HEK293 (cell line): ENCODE results near the gene C2CD2L.

Experiments used
- GFI1B ChIP-seq: fragments of 450-650 bp; formaldehyde crosslinking; IDR thresholded peaks from 2 replicates; pipeline ENCODE4 v1.5.1; 2016; ENCODE audit warnings: missing biosample characterization, missing genetic modification characterization
- IKZF3 ChIP-seq: fragments of 450-650 bp; IDR thresholded peaks from 2 replicates; pipeline ENCODE4 v1.5.0; 2018; ENCODE audit warnings: missing biosample characterization, mild to moderate bottlenecking, missing genetic modification characterization, moderate library complexity
- KLF7 ChIP-seq: fragments of 450-650 bp; formaldehyde crosslinking; IDR thresholded peaks from 2 replicates; pipeline ENCODE4 v1.5.1; 2016; ENCODE audit warnings: missing biosample characterization, missing genetic modification characterization, borderline replicate concordance
- KLF8 ChIP-seq: fragments of 450-650 bp; formaldehyde crosslinking; IDR thresholded peaks from 2 replicates; pipeline ENCODE4 v1.5.1; 2016; ENCODE audit warnings: missing biosample characterization, missing genetic modification characterization
- MEIS1 ChIP-seq: sonication (generic); formaldehyde crosslinking; IDR thresholded peaks from 2 replicates; pipeline ENCODE4 v1.8.1; 2022; ENCODE audit warnings: missing genetic modification reagents, mild to moderate bottlenecking, borderline replicate concordance
- OSR2 ChIP-seq: fragments of 450-650 bp; formaldehyde crosslinking; IDR thresholded peaks from 2 replicates; pipeline ENCODE4 v1.5.1; 2016; ENCODE audit warnings: missing biosample characterization, missing genetic modification characterization
- SCRT2 ChIP-seq: fragments of 450-650 bp; formaldehyde crosslinking; IDR thresholded peaks from 2 replicates; pipeline ENCODE4 v1.5.1; 2016; ENCODE audit warnings: missing biosample characterization, missing genetic modification characterization
- ZBTB8A ChIP-seq: fragments of 450-650 bp; formaldehyde crosslinking; IDR thresholded peaks from 2 replicates; pipeline ENCODE4 v1.5.1; 2016; ENCODE audit warnings: missing biosample characterization, missing genetic modification characterization
- ZNF10 ChIP-seq: fragments of 450-650 bp; formaldehyde crosslinking; IDR thresholded peaks from 2 replicates; pipeline ENCODE4 v1.5.1; 2017; ENCODE audit warnings: missing biosample characterization, missing genetic modification characterization
- ZNF23 ChIP-seq: fragments of 450-650 bp; formaldehyde crosslinking; IDR thresholded peaks from 2 replicates; pipeline ENCODE4 v1.5.1; 2016; ENCODE audit warnings: missing biosample characterization, missing genetic modification characterization, borderline replicate concordance
- ZNF248 ChIP-seq: fragments of 450-650 bp; formaldehyde crosslinking; IDR thresholded peaks from 2 replicates; pipeline ENCODE4 v1.5.1; 2017; ENCODE audit warnings: missing biosample characterization, missing genetic modification characterization
- ZNF324 ChIP-seq: fragments of 450-650 bp; formaldehyde crosslinking; IDR thresholded peaks from 2 replicates; pipeline ENCODE4 v1.5.1; 2016; ENCODE audit warnings: missing biosample characterization, missing genetic modification characterization
- ZNF394 ChIP-seq: fragments of 450-650 bp; formaldehyde crosslinking; IDR thresholded peaks from 2 replicates; pipeline ENCODE4 v1.5.1; 2016; ENCODE audit warnings: missing biosample characterization, missing genetic modification characterization, mild to moderate bottlenecking, moderate library complexity, borderline replicate concordance
- ZNF416 ChIP-seq: fragments of 450-650 bp; formaldehyde crosslinking; IDR thresholded peaks from 2 replicates; pipeline ENCODE4 v1.5.1; 2016; ENCODE audit warnings: missing biosample characterization, missing genetic modification characterization
- ZNF558 ChIP-seq: fragments of 450-650 bp; formaldehyde crosslinking; IDR thresholded peaks from 2 replicates; pipeline ENCODE4 v1.5.1; 2016; ENCODE audit warnings: missing biosample characterization, missing genetic modification characterization
- ZNF585B ChIP-seq: fragments of 450-650 bp; formaldehyde crosslinking; IDR thresholded peaks from 2 replicates; pipeline ENCODE4 v1.5.1; 2016; ENCODE audit warnings: missing biosample characterization, missing genetic modification characterization
- ZNF623 ChIP-seq: fragments of 450-650 bp; formaldehyde crosslinking; IDR thresholded peaks from 2 replicates; pipeline ENCODE4 v1.5.1; 2016; ENCODE audit warnings: missing biosample characterization, missing genetic modification characterization
- ZNF654 ChIP-seq: fragments of 450-650 bp; formaldehyde crosslinking; IDR thresholded peaks from 2 replicates; pipeline ENCODE4 v1.5.1; 2016; ENCODE audit warnings: low read depth, missing biosample characterization, missing genetic modification characterization
- ZNF747 ChIP-seq: fragments of 450-650 bp; formaldehyde crosslinking; IDR thresholded peaks from 2 replicates; pipeline ENCODE4 v1.5.1; 2016; ENCODE audit warnings: missing biosample characterization, missing genetic modification characterization
- ZNF76 ChIP-seq: fragments of 450-650 bp; formaldehyde crosslinking; IDR thresholded peaks from 2 replicates; pipeline ENCODE4; 2016; ENCODE audit warnings: low read depth, missing biosample characterization, missing genetic modification characterization, borderline replicate concordance
- ZNF785 ChIP-seq: fragments of 450-650 bp; formaldehyde crosslinking; IDR thresholded peaks from 2 replicates; pipeline ENCODE4 v1.5.1; 2016; ENCODE audit warnings: missing biosample characterization, missing genetic modification characterization
- ZNF791 ChIP-seq: fragments of 450-650 bp; formaldehyde crosslinking; IDR thresholded peaks from 2 replicates; pipeline ENCODE4 v1.5.1; 2016; ENCODE audit warnings: missing biosample characterization, missing genetic modification characterization
- TF ChIP-seq, protein P1 (sequence below): fragments of 450-650 bp; formaldehyde crosslinking; optimal IDR thresholded peaks from 2 replicates; pipeline ENCODE3; 2016; ENCODE audit warnings: missing biosample characterization, mild to moderate bottlenecking, missing genetic modification characterization
- TF ChIP-seq, protein P2 (sequence below): fragments of 450-650 bp; formaldehyde crosslinking; IDR thresholded peaks from 2 replicates; pipeline ENCODE4 v1.5.1; 2016; ENCODE audit warnings: missing biosample characterization, missing genetic modification characterization, borderline replicate concordance
- TF ChIP-seq, protein P3 (sequence below): fragments of 450-650 bp; formaldehyde crosslinking; IDR thresholded peaks from 2 replicates; pipeline ENCODE4 v1.5.0; 2017; ENCODE audit warnings: missing biosample characterization, missing genetic modification characterization, borderline replicate concordance
- TF ChIP-seq, protein P4 (sequence below): fragments of 450-650 bp; formaldehyde crosslinking; IDR thresholded peaks from 2 replicates; pipeline ENCODE4 v1.5.1; 2016; ENCODE audit warnings: missing biosample characterization, missing genetic modification characterization
- TF ChIP-seq, protein P5 (sequence below): fragments of 450-650 bp; formaldehyde crosslinking; IDR thresholded peaks from 2 replicates; pipeline ENCODE4 v1.5.1; 2016; ENCODE audit warnings: missing biosample characterization, missing genetic modification characterization, low read depth

Gene C2CD2L

DNA sequence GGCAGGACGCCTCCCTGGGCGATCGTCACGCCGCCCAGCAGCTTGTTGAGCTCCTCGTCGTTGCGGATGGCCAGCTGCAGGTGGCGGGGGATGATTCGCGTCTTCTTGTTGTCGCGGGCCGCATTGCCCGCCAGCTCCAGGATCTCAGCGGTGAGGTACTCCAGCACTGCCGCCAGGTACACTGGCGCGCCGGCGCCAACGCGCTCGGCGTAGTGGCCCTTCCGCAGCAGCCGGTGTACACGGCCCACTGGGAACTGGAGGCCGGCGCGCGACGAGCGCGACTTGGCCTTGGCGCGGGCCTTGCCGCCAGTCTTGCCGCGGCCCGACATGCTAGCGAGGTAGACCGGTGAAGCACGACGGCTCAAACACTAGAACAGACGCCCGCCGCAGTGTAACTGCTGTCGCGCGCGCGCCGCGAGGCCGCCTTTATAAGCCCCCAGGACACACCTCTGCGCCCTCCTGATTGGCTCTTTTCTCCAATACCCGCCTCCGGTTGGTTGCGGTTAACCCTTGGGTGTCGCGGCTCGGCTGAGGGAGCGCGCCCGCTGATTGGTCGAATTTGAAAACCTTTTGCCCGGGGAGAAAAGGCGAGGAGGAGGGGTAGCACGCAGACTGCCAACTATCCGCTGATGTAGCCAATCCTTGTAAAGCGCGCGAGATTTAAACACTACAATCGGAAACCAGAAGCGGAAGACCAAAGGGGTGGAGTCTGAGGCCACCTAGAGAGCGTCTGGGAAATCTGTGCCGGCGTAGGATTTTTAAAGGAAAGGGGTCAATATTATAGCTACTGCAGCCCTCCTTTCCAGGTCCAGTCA is 11.9 kb upstream of the C2CD2L start (continued):
- TF ChIP-seq, protein P1, sequence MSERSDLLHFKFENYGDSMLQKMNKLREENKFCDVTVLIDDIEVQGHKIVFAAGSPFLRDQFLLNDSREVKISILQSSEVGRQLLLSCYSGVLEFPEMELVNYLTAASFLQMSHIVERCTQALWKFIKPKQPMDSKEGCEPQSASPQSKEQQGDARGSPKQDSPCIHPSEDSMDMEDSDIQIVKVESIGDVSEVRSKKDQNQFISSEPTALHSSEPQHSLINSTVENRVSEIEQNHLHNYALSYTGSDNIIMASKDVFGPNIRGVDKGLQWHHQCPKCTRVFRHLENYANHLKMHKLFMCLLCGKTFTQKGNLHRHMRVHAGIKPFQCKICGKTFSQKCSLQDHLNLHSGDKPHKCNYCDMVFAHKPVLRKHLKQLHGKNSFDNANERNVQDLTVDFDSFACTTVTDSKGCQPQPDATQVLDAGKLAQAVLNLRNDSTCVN: peak; percentile 93
- TF ChIP-seq, protein P2, sequence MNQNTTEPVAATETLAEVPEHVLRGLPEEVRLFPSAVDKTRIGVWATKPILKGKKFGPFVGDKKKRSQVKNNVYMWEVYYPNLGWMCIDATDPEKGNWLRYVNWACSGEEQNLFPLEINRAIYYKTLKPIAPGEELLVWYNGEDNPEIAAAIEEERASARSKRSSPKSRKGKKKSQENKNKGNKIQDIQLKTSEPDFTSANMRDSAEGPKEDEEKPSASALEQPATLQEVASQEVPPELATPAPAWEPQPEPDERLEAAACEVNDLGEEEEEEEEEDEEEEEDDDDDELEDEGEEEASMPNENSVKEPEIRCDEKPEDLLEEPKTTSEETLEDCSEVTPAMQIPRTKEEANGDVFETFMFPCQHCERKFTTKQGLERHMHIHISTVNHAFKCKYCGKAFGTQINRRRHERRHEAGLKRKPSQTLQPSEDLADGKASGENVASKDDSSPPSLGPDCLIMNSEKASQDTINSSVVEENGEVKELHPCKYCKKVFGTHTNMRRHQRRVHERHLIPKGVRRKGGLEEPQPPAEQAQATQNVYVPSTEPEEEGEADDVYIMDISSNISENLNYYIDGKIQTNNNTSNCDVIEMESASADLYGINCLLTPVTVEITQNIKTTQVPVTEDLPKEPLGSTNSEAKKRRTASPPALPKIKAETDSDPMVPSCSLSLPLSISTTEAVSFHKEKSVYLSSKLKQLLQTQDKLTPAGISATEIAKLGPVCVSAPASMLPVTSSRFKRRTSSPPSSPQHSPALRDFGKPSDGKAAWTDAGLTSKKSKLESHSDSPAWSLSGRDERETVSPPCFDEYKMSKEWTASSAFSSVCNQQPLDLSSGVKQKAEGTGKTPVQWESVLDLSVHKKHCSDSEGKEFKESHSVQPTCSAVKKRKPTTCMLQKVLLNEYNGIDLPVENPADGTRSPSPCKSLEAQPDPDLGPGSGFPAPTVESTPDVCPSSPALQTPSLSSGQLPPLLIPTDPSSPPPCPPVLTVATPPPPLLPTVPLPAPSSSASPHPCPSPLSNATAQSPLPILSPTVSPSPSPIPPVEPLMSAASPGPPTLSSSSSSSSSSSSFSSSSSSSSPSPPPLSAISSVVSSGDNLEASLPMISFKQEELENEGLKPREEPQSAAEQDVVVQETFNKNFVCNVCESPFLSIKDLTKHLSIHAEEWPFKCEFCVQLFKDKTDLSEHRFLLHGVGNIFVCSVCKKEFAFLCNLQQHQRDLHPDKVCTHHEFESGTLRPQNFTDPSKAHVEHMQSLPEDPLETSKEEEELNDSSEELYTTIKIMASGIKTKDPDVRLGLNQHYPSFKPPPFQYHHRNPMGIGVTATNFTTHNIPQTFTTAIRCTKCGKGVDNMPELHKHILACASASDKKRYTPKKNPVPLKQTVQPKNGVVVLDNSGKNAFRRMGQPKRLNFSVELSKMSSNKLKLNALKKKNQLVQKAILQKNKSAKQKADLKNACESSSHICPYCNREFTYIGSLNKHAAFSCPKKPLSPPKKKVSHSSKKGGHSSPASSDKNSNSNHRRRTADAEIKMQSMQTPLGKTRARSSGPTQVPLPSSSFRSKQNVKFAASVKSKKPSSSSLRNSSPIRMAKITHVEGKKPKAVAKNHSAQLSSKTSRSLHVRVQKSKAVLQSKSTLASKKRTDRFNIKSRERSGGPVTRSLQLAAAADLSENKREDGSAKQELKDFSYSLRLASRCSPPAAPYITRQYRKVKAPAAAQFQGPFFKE: peak; percentile 94; the same call in 1 of the 2 replicates
- TF ChIP-seq KLF8 (tag by site-specific recombination) (0 out of 2 replicates have a peak, but pooled peaks have one; percentile 31), ZNF76 (tag by site-specific recombination) (peak; percentile 43; the same call in 1 of the 2 replicates), ZNF785 (tag by site-specific recombination) (0 out of 2 replicates have a peak, but pooled peaks have one; percentile 64), ZNF747 (tag by site-specific recombination) (peak; percentile 80; the same call in 1 of the 2 replicates), SCRT2 (tag by site-specific recombination) (peak; percentile 85), ZNF585B (tag by site-specific recombination) (no peak), ZNF791 (tag by site-specific recombination) (no peak), ZNF416 (tag by site-specific recombination) (no peak), IKZF3 (tag by site-specific recombination) (no peak), ZNF324 (tag by site-specific recombination) (0 out of 2 replicates have a peak, but pooled peaks have one; percentile 36), ZNF558 (no peak), ZNF623 (no peak), ZNF10 (tag by site-specific recombination) (no peak), ZNF23 (tag by site-specific recombination) (no peak), ZNF394 (tag by site-specific recombination) (peak; percentile 81), OSR2 (tag by site-specific recombination) (no peak), KLF7 (tag by site-specific recombination) (no peak), ZNF654 (no peak), ZBTB8A (tag by site-specific recombination) (no peak), MEIS1 (CRISPR knock-in tag) (no peak; the same call in 1 of the 2 replicates), GFI1B (tag by site-specific recombination) (peak; percentile 72), ZNF248 (tag by site-specific recombination) (no peak)
- TF ChIP-seq, protein P3, sequence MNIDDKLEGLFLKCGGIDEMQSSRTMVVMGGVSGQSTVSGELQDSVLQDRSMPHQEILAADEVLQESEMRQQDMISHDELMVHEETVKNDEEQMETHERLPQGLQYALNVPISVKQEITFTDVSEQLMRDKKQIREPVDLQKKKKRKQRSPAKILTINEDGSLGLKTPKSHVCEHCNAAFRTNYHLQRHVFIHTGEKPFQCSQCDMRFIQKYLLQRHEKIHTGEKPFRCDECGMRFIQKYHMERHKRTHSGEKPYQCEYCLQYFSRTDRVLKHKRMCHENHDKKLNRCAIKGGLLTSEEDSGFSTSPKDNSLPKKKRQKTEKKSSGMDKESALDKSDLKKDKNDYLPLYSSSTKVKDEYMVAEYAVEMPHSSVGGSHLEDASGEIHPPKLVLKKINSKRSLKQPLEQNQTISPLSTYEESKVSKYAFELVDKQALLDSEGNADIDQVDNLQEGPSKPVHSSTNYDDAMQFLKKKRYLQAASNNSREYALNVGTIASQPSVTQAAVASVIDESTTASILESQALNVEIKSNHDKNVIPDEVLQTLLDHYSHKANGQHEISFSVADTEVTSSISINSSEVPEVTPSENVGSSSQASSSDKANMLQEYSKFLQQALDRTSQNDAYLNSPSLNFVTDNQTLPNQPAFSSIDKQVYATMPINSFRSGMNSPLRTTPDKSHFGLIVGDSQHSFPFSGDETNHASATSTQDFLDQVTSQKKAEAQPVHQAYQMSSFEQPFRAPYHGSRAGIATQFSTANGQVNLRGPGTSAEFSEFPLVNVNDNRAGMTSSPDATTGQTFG (tag by site-specific recombination): 0 out of 2 replicates have a peak, but pooled peaks have one; percentile 15
- TF ChIP-seq, protein P4, sequence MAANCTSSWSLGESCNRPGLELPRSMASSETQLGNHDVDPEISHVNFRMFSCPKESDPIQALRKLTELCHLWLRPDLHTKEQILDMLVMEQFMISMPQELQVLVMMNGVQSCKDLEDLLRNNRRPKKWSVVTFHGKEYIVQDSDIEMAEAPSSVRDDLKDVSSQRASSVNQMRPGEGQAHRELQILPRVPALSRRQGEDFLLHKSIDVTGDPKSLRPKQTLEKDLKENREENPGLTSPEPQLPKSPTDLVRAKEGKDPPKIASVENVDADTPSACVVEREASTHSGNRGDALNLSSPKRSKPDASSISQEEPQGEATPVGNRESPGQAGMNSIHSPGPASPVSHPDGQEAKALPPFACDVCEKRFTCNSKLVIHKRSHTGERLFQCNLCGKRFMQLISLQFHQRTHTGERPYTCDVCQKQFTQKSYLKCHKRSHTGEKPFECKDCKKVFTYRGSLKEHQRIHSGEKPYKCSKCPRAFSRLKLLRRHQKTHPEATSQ (tag by site-specific recombination): peak; percentile 80
- TF ChIP-seq, protein P5, sequence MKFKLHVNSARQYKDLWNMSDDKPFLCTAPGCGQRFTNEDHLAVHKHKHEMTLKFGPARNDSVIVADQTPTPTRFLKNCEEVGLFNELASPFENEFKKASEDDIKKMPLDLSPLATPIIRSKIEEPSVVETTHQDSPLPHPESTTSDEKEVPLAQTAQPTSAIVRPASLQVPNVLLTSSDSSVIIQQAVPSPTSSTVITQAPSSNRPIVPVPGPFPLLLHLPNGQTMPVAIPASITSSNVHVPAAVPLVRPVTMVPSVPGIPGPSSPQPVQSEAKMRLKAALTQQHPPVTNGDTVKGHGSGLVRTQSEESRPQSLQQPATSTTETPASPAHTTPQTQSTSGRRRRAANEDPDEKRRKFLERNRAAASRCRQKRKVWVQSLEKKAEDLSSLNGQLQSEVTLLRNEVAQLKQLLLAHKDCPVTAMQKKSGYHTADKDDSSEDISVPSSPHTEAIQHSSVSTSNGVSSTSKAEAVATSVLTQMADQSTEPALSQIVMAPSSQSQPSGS (tag by site-specific recombination): no peak
